NCI-H774 (cell line): Measurements from ENCODE around the gene PVR.
"Not testable (repeated sequence)": the region's sequence is repeated elsewhere in the genome, so short reads cannot be mapped to it uniquely, and the experiment has no call there.

ENCODE experiments used
- DNase-seq: peaks from one replicate; lab custom pipeline; 2025; lab: John Stamatoyannopoulos, UW

The PVR gene

GRCh38 chr19:44643605-44644401 lies at the start of gene PVR:
Gene PVR (plus strand): TSS chr19:44643910. CDS start chr19:44644097, 187 bp downstream.
- peak; percentile 80 for DNase-seq

- no peak for DNase-seq
These were observed 47.1 kb upstream of the PVR start for GRCh38 chr19:44596428-44597130.

- no peak for DNase-seq
These were observed 46.6 kb upstream of the PVR start for GRCh38 chr19:44597131-44597491.

GRCh38 chr19:44598355-44598754 lies 45.4 kb upstream of the PVR start:
- DNase-seq: no peak

- DNase-seq: no peak
These were observed 44.8 kb upstream of the PVR start for GRCh38 chr19:44598880-44599279.

- DNase-seq: no peak
These were observed 43.2 kb upstream of the PVR start for GRCh38 chr19:44600466-44600865.

GRCh38 chr19:44602081-44602480 lies 41.6 kb upstream of the PVR start:
- DNase-seq: peak; percentile 93

- no peak for DNase-seq
These were observed 40.3 kb upstream of the PVR start for GRCh38 chr19:44603201-44603945.

GRCh38 chr19:44604241-44604640 lies 39.5 kb upstream of the PVR start:
- no peak for DNase-seq

- no peak for DNase-seq
These were observed 38.2 kb upstream of the PVR start for GRCh38 chr19:44605547-44605946.

GRCh38 chr19:44607049-44607448 lies 36.7 kb upstream of the PVR start:
- DNase-seq: no peak

GRCh38 chr19:44607917-44608316 lies 35.8 kb upstream of the PVR start:
- DNase-seq: no peak

GRCh38 chr19:44608391-44608821 lies 35.3 kb upstream of the PVR start:
- no peak for DNase-seq

GRCh38 chr19:44609219-44609618 lies 34.5 kb upstream of the PVR start:
- DNase-seq: no peak

- not testable (repeated sequence) for DNase-seq
These were observed 33.2 kb upstream of the PVR start for GRCh38 chr19:44610497-44610896.

GRCh38 chr19:44611812-44612295 lies 31.9 kb upstream of the PVR start:
- peak; percentile 97 for DNase-seq

GRCh38 chr19:44613295-44614178 lies 30.2 kb upstream of the PVR start, which contains the start of gene IGSF23:
Gene IGSF23 (plus strand): TSS chr19:44613563. CDS start chr19:44613646, 83 bp downstream.
- DNase-seq: no peak

GRCh38 chr19:44614313-44614712 lies 29.4 kb upstream of the PVR start:
- no peak for DNase-seq

GRCh38 chr19:44615863-44616247 lies 27.9 kb upstream of the PVR start:
- DNase-seq: no peak

GRCh38 chr19:44617110-44617880 lies 26.4 kb upstream of the PVR start:
- no peak for DNase-seq
